Keratinocyte (primary cell): Measurements from ENCODE around the gene SMIM28.

Experiments
- EZH2 ChIP-seq: IDR thresholded peaks from one replicate; pipeline ENCODE4 v1.6.1; 2012; ENCODE audit warnings: inconsistent platforms, mild to moderate bottlenecking, low read length, moderate library complexity
- TF ChIP-seq, protein P1 (sequence below), 3 experiments: IDR thresholded peaks in 1 of 3; conservative IDR thresholded peaks in 1 of 3; optimal IDR thresholded peaks in 1 of 3; 2 replicates in 2 of 3; 3 replicates in 1 of 3; pipeline versions ENCODE3 to v1.5.1; 2011; ENCODE audit warnings: low read length in 3 of 3, mild to moderate bottlenecking in 3 of 3, moderate library complexity in 2 of 3, control low read depth in 1 of 3, inconsistent platforms in 1 of 3; ENCODE audit not compliant: insufficient read depth in 2 of 3; ENCODE audit errors: extremely low read depth in 1 of 3

DNA sequence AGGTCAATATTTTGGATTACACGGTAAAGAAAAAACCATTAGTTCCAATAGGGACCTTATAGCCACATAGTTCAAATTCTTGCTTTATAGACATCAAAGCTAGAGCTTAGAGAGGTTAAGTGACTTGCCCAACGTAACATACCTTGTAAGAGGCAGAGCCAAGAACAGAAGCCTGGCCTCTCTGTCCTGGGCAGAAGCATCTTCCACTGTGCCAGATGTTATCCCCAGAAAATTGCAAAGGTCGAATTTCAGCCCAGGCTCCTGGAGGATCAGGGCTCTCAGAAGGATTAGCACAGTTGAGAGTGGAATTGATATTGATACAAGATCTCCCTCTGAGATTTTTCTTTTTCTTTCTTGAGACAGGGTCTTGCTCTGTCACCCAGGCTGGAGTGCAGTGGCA lies 6.1 kb downstream of the SMIM28 start:
- TF ChIP-seq, protein P1, sequence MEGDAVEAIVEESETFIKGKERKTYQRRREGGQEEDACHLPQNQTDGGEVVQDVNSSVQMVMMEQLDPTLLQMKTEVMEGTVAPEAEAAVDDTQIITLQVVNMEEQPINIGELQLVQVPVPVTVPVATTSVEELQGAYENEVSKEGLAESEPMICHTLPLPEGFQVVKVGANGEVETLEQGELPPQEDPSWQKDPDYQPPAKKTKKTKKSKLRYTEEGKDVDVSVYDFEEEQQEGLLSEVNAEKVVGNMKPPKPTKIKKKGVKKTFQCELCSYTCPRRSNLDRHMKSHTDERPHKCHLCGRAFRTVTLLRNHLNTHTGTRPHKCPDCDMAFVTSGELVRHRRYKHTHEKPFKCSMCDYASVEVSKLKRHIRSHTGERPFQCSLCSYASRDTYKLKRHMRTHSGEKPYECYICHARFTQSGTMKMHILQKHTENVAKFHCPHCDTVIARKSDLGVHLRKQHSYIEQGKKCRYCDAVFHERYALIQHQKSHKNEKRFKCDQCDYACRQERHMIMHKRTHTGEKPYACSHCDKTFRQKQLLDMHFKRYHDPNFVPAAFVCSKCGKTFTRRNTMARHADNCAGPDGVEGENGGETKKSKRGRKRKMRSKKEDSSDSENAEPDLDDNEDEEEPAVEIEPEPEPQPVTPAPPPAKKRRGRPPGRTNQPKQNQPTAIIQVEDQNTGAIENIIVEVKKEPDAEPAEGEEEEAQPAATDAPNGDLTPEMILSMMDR (optimal IDR thresholded peaks at IDR 0.05 in 1 of 3, IDR thresholded peaks at IDR 0.05 in 1 of 3, conservative IDR thresholded peaks at IDR 0.05 in 1 of 3; ENCODE audit: extremely low read depth in 1 of 3, insufficient read depth in 2 of 3, low read length in 3 of 3), result no peak
- no peak for TF ChIP-seq EZH2
